NCI-H510A treated with DMSO at 0.1 percent for 48 hours (cell line): ENCODE data around the gene CCDC88B.
"Not testable (repeated sequence)": the region's sequence is repeated elsewhere in the genome, so short reads cannot be mapped to it uniquely, and the experiment has no call there.

ENCODE experiments used
- DNase-seq: peaks from one replicate; lab custom pipeline; 2025; lab: John Stamatoyannopoulos, UW

Gene CCDC88B

DNA sequence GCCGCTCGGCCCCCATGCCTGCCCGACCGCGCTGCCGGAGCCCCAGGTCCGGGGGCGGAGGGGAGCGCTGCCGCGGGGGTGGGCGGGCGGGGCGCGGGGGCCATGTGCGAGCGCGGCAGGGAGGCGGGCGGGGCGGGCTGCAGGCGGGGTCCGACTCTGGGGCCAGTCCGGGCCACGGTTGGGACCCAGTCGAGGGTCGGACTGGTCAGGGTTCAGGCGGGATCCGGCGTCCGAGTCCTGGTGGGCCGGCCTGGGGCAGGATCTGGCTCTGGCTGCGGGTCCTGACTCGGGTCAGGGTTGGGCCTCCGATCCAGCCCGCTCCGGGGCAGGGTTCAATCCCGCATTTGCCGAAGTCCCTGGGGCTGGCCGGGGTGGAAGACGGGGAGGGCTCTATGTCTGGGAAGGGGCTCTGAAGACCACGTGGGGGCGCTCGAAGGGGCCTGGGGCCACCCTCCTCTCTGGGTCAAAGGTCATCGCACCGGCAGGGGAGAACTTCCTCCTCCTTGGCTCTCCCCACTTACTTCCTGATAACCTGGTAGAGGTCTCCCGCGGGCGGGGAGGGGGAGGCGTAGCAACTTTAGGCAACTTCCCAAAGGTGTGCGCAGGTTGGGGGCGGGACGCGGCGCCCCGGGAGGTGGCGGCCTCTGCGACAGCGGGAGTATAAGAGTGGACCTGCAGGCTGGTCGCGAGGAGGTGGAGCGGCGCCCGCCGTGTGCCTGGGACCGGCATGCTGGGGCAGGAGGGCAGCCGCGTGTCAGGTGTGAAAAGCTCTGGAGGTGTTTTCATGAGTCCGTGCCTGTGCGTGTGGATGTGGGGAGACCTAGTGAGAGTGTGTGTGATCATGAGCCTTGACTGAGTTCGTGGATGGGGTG, 34.1 kb upstream of the CCDC88B start:
- DNase-seq = peak; percentile 56

DNA sequence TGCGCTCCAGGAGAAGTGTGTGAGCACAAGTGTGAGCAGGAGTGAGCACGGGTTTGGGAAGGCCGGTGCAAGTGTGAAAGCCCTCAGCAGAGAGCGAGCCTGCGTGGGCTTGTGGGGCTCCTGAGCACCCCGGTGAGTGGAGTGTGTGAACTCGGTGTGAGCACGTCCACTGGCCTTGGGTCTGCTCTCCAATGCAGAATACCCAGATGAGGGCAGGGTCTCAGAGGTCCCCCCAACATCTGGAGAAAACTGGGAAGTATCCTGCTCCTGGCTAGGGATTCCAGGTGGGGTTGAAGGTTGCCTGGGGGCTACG, 33.5 kb upstream of the CCDC88B start:
- DNase-seq = no peak

DNA sequence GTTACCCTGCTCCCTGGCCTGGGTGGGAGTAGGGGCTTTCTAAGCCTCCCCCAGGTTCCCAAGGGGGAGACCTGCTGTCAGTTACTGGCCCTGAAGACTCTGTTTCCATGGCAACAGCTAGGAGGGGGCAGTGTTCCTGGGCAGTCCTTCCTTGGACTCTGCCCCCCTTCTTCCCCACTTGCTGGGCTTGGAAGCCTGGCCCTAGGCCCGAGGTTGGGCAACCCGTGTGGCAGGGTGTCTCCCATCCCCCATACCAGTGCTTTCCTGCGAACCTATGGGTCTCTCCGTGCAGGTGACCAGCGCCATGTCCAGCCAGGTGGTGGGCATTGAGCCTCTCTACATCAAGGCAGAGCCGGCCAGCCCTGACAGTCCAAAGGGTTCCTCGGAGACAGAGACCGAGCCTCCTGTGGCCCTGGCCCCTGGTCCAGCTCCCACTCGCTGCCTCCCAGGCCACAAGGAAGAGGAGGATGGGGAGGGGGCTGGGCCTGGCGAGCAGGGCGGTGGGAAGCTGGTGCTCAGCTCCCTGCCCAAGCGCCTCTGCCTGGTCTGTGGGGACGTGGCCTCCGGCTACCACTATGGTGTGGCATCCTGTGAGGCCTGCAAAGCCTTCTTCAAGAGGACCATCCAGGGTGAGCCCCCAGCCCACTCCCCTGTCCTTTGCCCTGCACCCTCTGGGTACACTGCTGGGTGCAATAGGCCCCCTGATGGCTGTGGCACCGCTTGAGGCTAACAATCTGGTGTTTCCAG, 33.0 kb upstream of the CCDC88B start:
- no peak for DNase-seq

DNA sequence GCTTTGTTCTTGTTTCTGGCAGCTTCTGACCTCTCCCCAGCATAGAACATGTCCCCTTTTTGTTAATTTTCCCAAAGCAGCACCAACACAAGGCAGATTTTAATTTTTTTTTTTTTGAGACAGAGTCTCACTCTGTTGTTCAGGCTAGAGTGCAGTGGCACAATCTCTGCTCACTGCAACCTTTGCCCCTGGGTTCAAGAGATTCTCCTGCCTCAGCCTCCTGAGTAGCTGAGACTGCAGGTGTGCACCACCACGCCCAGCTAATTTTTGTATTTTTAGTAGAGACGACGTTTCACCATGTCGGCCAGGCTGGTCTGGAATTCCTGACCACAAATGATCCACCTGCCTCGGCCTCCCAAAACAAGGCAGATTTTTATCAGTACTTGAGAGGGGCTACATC, 32.2 kb upstream of the CCDC88B start:
- DNase-seq = not testable (repeated sequence)

DNA sequence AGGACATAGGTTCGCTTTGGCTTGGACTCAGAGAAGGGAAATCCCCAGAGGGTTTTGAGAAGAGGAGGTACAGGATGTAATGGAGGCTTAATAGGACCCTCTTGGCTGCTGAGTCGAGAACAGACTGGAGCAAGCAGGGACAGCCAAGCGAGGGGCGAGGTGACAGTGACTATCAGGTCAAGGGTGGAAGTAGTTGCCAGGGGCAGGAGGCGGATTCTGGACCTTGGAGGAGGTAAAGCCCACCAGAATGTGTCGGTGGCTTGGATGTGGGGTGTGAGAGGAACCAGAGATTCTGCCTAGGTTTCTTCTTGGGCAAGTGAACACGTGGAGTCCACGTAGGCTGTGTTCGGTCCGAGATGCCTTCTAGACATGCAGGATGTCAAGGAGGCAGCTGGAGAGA, 27.1 kb upstream of the CCDC88B start:
- no peak for DNase-seq

DNA sequence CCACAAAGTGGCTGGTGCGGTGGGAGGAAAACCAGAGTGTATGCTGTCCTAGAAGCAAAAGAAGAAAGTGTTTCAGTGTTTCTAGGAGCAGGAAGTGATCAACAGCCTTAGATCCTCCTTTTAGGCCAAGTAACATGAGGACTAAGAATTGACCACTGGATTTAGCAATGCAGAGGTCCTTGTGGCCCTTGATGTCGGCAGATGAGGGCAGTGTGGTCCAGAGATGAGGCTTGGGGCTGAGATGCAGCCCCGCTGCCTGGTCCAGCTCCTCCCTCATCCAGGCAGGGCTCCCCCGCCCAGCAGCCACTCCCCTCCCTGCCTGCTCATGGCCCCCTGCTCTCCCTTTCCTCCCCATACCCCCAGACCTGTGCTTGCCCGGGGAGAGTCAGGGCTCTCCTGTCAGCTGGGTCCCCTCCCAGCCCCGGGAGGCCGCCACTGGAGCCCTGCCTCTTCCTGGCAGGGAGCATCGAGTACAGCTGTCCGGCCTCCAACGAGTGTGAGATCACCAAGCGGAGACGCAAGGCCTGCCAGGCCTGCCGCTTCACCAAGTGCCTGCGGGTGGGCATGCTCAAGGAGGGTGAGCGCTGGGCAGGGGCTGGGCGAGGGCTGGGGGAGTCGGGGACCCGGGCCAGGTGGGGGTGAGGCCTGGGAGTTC, 26.4 kb upstream of the CCDC88B start:
- DNase-seq = no peak

DNA sequence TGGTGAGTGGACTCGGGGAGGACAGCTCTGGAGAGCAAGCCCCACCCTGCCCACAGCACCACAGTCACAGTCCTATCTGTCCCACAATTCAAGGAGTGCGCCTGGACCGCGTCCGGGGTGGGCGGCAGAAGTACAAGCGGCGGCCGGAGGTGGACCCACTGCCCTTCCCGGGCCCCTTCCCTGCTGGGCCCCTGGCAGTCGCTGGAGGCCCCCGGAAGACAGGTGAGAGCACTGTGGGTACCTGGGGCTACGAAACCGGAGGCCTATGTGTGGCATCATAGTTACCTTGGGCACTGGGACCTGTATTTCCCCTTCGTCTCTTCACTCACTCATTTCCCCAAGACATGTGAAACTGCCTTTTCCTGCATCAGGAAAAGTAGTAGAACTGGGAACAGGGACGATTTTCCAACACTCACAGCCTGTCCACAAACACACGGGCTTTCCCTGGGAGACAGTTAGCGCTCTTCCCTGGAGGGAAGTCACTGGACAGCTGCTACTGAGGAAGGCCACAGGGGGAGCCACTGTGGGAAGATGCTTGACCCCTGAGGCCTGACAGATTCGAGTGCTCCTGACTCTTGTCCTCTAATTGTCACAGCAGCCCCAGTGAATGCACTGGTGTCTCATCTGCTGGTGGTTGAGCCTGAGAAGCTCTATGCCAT, 25.7 kb upstream of the CCDC88B start:
- no peak for DNase-seq

DNA sequence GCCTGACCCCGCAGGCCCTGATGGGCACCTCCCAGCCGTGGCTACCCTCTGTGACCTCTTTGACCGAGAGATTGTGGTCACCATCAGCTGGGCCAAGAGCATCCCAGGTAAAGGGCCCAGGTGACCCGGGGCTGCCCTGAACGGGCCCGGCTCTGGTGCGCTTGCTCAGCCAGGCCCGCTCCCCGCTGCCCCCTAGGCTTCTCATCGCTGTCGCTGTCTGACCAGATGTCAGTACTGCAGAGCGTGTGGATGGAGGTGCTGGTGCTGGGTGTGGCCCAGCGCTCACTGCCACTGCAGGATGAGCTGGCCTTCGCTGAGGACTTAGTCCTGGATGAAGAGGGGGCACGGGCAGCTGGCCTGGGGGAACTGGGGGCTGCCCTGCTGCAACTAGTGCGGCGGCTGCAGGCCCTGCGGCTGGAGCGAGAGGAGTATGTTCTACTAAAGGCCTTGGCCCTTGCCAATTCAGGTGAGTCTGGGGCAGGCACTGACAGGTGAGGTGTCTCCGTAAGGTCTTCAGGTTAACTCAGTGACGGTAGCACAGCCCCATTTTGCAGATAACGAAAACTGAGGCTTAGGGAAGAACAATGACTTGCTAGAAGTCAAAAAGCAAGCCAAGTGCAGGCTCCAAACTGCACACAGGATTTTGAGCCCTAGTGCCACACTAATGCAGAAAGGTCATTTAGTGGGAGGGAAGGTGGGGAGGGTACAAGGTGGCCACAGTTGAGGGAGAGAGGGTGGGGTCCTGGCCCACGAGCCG, 25.0 kb upstream of the CCDC88B start:
- no peak for DNase-seq

DNA sequence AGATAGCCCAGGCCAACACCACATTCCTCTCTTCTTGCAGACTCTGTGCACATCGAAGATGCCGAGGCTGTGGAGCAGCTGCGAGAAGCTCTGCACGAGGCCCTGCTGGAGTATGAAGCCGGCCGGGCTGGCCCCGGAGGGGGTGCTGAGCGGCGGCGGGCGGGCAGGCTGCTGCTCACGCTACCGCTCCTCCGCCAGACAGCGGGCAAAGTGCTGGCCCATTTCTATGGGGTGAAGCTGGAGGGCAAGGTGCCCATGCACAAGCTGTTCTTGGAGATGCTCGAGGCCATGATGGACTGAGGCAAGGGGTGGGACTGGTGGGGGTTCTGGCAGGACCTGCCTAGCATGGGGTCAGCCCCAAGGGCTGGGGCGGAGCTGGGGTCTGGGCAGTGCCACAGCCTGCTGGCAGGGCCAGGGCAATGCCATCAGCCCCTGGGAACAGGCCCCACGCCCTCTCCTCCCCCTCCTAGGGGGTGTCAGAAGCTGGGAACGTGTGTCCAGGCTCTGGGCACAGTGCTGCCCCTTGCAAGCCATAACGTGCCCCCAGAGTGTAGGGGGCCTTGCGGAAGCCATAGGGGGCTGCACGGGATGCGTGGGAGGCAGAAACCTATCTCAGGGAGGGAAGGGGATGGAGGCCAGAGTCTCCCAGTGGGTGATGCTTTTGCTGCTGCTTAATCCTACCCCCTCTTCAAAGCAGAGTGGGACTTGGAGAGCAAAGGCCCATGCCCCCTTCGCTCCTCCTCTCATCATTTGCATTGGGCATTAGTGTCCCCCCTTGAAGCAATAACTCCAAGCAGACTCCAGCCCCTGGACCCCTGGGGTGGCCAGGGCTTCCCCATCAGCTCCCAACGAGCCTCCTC, 24.1 kb upstream of the CCDC88B start:
- not testable (repeated sequence) for DNase-seq

DNA sequence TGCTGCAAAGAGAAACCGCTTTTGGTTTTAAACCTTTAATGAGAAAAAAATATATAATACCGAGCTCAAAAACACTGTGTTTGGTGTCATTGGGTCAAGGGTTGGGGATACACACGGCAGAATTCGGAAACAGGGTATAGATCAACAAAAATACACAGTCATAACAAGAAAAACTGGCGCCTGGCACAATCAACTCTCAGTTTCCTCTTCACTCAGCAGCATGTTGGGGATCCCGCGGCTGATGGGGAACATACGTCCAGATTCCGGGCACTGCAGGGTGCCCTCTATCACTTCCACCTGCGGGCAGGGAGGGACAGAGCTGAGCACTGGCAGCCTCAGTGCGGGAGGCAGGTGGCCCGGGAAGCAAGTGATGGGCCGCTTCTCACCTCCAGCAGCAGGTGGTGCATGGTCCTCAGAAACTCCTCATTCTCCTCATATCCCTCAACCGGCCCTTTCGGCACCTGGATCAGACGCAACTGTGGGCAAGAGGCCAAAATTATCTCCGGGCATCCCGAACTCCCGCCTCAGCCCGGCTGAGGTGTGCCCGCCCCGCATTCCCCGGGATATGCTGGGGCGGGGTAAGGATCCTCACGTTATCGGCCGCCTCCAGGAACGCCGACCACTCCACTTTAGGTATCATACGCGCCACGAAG, 23.2 kb upstream of the CCDC88B start:
- no peak for DNase-seq

DNA sequence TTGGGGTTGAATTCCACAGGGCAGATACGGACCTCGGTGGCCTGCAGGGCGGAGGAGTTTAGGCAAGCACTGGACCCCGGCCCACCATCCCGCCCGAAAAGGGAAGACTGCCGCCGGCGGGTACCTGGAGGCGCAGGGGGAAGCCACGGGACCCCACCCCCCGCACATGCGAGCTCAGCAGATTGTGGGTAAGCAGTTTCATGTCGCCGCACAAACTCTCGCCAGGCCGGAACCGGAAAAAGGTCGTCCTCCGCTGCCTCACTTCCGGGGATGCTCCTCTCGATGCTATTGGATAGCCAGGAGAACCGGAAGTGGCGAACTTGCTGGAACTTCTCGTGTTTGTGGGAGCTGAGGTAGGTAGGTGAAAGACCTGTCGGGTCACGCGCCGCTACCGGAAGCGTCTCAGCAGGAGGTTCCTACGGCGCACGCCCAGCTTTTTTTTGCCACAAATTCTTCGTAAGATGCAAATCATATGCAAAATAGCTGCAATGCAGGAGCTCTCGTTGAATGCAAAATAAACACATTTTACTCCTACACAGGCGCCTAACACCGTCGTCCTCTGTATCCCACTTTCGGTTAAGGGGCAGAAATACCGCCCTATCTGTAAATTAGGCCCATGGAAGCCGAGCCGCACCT, 22.6 kb upstream of the CCDC88B start, which contains the start of gene TRMT112:
TRMT112 (minus strand) TSS at position 235 of the 636 bp plus-strand sequence; CDS start at position 202, 33 bp downstream.
- peak; percentile 97 for DNase-seq

DNA sequence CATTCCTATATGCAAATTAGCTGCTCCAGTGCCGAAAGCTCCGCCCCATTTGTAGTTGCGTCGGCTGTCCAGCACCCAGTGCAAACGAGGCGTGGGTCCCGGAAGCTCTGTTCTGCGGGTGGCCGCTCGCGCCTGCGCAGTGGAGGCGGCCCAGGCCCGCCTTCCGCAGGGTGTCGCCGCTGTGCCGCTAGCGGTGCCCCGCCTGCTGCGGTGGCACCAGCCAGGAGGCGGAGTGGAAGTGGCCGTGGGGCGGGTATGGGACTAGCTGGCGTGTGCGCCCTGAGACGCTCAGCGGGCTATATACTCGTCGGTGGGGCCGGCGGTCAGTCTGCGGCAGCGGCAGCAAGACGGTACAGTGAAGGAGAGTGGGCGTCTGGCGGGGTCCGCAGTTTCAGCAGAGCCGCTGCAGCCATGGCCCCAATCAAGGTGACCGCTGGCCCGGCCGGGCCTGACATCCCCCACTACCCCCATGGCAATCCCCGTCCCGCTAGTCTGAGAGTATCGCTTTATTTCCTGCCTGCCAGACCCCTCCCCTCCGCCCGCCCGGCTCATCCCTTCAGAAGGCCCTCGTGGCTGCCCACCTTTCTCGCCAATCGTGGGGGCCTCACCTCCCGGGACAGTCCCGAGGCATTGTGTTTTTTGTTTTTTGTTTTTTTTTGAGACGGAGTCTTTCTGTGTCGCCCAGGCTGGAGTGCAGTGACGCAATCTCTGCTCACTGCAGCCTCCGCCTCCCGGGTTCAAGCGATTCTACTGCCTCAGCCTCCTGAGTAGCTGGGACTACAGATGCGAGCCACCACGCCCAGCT, 21.8 kb upstream of the CCDC88B start, which contains the start of gene PRDX5:
PRDX5 (plus strand) TSS at position 161 of the 805 bp plus-strand sequence; CDS start at position 256, 95 bp downstream.
- DNase-seq = peak; percentile 92

DNA sequence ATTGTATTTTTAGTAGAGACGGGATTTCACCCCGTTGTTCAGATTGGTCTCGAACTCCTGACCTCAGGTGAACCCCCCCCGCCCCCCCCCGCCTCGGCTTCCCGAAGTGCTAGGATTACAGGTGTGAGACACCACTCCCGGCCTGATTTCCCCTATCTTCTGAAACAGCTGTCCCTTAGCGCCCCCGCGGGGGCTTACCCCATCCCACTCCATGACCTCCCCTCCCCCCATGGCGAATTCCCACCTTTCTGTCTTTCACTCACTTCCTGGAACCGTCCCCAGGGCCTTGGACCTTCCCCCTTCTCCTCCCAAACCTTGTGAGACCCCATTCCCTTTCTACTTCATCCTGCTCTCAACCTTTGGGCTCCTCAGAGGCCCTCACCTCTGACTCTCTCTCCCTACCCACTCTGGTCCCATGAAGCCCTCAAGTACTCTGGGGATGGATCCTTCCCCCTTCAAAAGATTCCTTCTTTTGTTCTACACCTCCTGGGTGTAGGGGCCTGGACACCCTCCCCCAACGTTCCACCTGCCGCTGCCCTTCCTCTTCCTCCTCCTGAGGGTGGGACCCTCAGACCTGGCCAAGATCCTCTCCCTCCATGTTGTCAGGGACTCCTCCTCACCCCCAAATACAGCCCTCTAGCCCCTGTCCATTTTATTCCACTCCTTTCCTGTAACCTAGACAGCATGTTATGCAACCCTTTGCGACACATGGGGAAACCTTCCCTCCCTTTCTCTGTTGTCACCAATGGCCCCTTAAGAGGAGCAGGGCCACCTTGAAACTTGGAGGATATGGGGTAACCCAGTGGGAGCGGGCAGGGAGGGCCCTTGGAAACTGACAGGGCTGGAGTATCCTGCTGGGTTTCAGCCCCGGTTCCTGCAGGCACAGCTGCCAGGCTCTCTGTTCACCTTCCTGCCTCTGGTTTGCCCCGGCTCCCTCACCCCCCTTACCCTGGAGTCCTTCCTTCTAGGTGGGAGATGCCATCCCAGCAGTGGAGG, 20.9 kb upstream of the CCDC88B start:
- no peak for DNase-seq

DNA sequence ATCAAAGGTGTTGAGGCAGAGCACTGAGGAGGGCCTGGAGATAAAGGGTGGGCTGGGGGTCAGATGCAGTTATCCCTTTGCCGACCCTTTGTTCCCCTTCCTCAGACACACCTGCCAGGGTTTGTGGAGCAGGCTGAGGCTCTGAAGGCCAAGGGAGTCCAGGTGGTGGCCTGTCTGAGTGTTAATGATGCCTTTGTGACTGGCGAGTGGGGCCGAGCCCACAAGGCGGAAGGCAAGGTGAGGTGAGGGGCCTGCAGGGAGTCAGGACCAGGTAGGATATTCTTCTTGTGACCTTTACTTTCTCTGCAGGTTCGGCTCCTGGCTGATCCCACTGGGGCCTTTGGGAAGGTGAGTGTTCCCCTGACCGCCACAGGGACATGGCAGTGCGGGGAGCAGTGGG, 19.4 kb upstream of the CCDC88B start:
- DNase-seq = no peak

DNA sequence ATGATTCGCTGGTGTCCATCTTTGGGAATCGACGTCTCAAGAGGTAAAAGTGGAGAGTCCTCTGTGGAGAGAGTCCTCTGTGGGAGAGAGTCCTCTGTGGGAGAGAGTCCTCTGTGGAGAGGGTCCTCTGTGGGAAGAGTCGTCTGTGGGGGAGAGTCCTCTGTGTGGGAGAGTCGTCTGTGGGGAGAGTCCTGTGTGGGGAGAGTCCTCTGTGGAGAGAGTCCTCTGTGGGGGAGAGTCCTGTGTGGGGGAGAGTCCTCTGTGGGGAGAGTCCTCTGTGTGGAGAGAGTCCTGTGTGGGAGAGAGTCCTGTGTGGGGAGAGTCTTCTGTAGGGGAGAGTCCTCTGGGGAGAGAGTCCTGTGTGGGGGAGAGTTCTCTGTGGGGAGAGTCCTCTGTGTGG, 19.0 kb upstream of the CCDC88B start:
- DNase-seq = no peak

DNA sequence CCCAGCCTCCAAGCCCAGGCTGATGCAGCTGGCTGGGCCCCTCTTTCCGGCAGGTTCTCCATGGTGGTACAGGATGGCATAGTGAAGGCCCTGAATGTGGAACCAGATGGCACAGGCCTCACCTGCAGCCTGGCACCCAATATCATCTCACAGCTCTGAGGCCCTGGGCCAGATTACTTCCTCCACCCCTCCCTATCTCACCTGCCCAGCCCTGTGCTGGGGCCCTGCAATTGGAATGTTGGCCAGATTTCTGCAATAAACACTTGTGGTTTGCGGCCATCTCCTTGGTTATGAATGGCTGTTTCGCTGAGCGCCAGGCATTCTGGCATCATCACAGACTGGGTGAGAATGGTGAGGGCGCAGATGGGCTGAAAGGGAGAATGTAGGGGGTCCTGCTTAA, 18.5 kb upstream of the CCDC88B start:
- DNase-seq = no peak

DNA sequence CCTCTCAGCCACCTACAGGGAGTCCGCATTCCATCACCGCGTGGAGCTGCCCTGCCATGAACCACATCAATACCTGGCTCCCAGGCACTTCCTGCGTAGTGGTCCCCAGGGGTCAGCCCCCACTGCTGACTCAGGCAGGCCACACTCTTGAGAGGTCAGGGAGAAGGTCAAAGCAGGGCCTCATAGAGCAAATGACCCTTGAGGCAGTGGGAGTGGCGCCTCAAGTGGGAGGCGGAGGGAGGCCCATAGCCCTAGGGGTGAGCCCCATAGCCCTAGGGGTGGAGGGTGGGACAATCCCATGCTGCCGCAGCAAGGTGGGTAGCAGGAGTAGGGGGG, 17.1 kb upstream of the CCDC88B start:
- no peak for DNase-seq
